Ishikawa (cell line): ENCODE data around the gene MYL2.

ENCODE experiments used
- CEBPB ChIP-seq: IDR thresholded peaks from 2 replicates; pipeline ENCODE4 v1.6.1; 2012
- CREB1 ChIP-seq: IDR thresholded peaks from 2 replicates; pipeline ENCODE4 v1.6.1; 2012; ENCODE audit warnings: low read depth
- EGR1 ChIP-seq: IDR thresholded peaks from 2 replicates; pipeline ENCODE4 v1.6.1; 2012
- EP300 ChIP-seq: IDR thresholded peaks from 2 replicates; pipeline ENCODE4 v1.6.1; 2012; ENCODE audit warnings: borderline replicate concordance
- FOXM1 ChIP-seq: IDR thresholded peaks from 2 replicates; pipeline ENCODE4 v1.6.1; 2012; ENCODE audit warnings: low read depth, borderline replicate concordance
- MAX ChIP-seq: IDR thresholded peaks from 2 replicates; pipeline ENCODE4 v1.6.1; 2012
- NFIC ChIP-seq: IDR thresholded peaks from 2 replicates; pipeline ENCODE4 v1.6.1; 2012
- RAD21 ChIP-seq: IDR thresholded peaks from 2 replicates; pipeline ENCODE4 v1.6.1; 2012; ENCODE audit warnings: low read depth
- REST ChIP-seq: IDR thresholded peaks from 2 replicates; pipeline ENCODE4 v1.6.1; 2012; ENCODE audit warnings: low read depth, mild to moderate bottlenecking
- TAF1 ChIP-seq: IDR thresholded peaks from 2 replicates; pipeline ENCODE4 v1.6.1; 2012; ENCODE audit warnings: low read depth, mild to moderate bottlenecking
- TCF12 ChIP-seq: IDR thresholded peaks from 2 replicates; pipeline ENCODE4 v1.6.1; 2012; ENCODE audit warnings: low read depth
- TEAD4 ChIP-seq: IDR thresholded peaks from 2 replicates; pipeline ENCODE4 v1.6.1; 2012
- USF1 ChIP-seq: IDR thresholded peaks from 2 replicates; pipeline ENCODE4 v1.6.1; 2012
- YY1 ChIP-seq: IDR thresholded peaks from 2 replicates; pipeline ENCODE4 v1.6.1; 2012; ENCODE audit warnings: low read depth
- ZBTB7A ChIP-seq: IDR thresholded peaks from 2 replicates; pipeline ENCODE4 v1.6.1; 2012; ENCODE audit warnings: low read depth

MYL2 gene

GRCh38 chr12:110957652-110958051 is 37.3 kb upstream of the MYL2 start:
- peak; percentile 67 for TF ChIP-seq USF1
- no peak for TF ChIP-seq FOXM1

- TF ChIP-seq FOXM1 (no peak), TCF12 (no peak), RAD21 (no peak), YY1 (no peak), TAF1 (no peak), TEAD4 (no peak), CEBPB (no peak), EGR1 (no peak), NFIC (no peak)
These were observed 36.8 kb upstream of the MYL2 start for GRCh38 chr12:110957159-110957558.

GRCh38 chr12:110948041-110948440 is 27.7 kb upstream of the MYL2 start:
- TF ChIP-seq CEBPB (no peak), RAD21 (no peak), TEAD4 (no peak), ZBTB7A (no peak), TAF1 (no peak), CREB1 (no peak), MAX (no peak), EP300 (no peak), EGR1 (no peak), YY1 (no peak), USF1 (no peak), TCF12 (no peak), FOXM1 (no peak), REST (no peak), NFIC (no peak)

GRCh38 chr12:110943373-110943772 is 23.0 kb upstream of the MYL2 start:
- no peak for TF ChIP-seq EGR1
- TF ChIP-seq CEBPB = no peak
- no peak for TF ChIP-seq TEAD4
- no peak for TF ChIP-seq TAF1
- no peak for TF ChIP-seq RAD21
- TF ChIP-seq ZBTB7A = no peak
- TF ChIP-seq USF1 = no peak
- no peak for TF ChIP-seq NFIC
- no peak for TF ChIP-seq MAX
- TF ChIP-seq TCF12 = no peak

- TF ChIP-seq CREB1 (no peak), FOXM1 (no peak), CEBPB (no peak), TAF1 (no peak), TCF12 (no peak), REST (no peak), NFIC (no peak), MAX (no peak), EGR1 (no peak), RAD21 (no peak), EP300 (no peak), ZBTB7A (no peak), TEAD4 (no peak), USF1 (no peak), YY1 (no peak)
These were observed 21.0 kb upstream of the MYL2 start for GRCh38 chr12:110941391-110941790.
